Measurements from ENCODE around the gene GAD1. TPM values are rescaled to one million over a fixed set of nuclear protein-coding genes. Genes with fewer than 3 reads are reported as not detected.
A peak's percentile ranks its signal among the peaks of the same experiment; 100 is the strongest.

The GAD1 gene
- total RNA-seq = under 1 TPM in 1 of 2 donors, not detected in 1; 0.31 TPM
- long read RNA-seq, partial matches to known transcripts = 1 of 1 reads
- long read RNA-seq, other reads (novel, unspliced or antisense) = 0 of 1 reads

GRCh38 chr2:170816504-170817092 is at the start of gene GAD1:
TSS of gene GAD1 (plus strand) at chr2:170816887. CDS start at chr2:170818592, 1,705 bp downstream.
- DNase-seq = peak; percentile 75 to 79
- intact Hi-C loops (cut with DNase I, micrococcal nuclease) = loop anchor here in 1 of 2 donors (10.0 kb wide), 2 partner anchors 412 to 452 kb away; no protein-coding TSS in a partner anchor
- ATAC-seq = peak; percentile 90

- DNase-seq (peak; percentile 43 to 54), ATAC-seq (peak; percentile 51)
- intact Hi-C loops (cut with DNase I, micrococcal nuclease) = no loop called here
These were observed 46.6 kb upstream of the GAD1 start, which contains the start of gene ERICH2 for GRCh38 chr2:170770008-170770605. TSS of gene ERICH2 (plus strand) at chr2:170770378. CDS start at chr2:170770682, 304 bp downstream.

- DNase-seq (peak; percentile 83), ATAC-seq (peak; percentile 96)
- intact Hi-C loops (cut with DNase I, micrococcal nuclease) = no loop called here
These were observed 45.9 kb upstream of the GAD1 start for GRCh38 chr2:170770606-170771420.

GRCh38 chr2:170771421-170771937 is 45.2 kb upstream of the GAD1 start:
- intact Hi-C loops (cut with DNase I, micrococcal nuclease) = no loop called here
- ATAC-seq = no peak
- DNase-seq = no peak

GRCh38 chr2:170772295-170772694 is 44.4 kb upstream of the GAD1 start:
- ATAC-seq (no peak), DNase-seq (no peak)
- intact Hi-C loops (cut with DNase I, micrococcal nuclease) = no loop called here

GRCh38 chr2:170774074-170774473 is 42.6 kb upstream of the GAD1 start:
- intact Hi-C loops (cut with DNase I, micrococcal nuclease) = no loop called here
- ATAC-seq (no peak), DNase-seq (no peak)

GRCh38 chr2:170778900-170779299 is 37.8 kb upstream of the GAD1 start:
- ATAC-seq = no peak
- DNase-seq = no peak
- intact Hi-C loops (cut with DNase I, micrococcal nuclease) = no loop called here

- ATAC-seq (no peak), DNase-seq (no peak)
- intact Hi-C loops (cut with DNase I, micrococcal nuclease) = no loop called here
These were observed 37.4 kb upstream of the GAD1 start for GRCh38 chr2:170779304-170779703.

- DNase-seq (no peak), ATAC-seq (no peak)
- intact Hi-C loops (cut with DNase I, micrococcal nuclease) = no loop called here
These were observed 34.0 kb upstream of the GAD1 start for GRCh38 chr2:170782673-170783072.

GRCh38 chr2:170783549-170783948 is 33.1 kb upstream of the GAD1 start:
- ATAC-seq = no peak
- intact Hi-C loops (cut with DNase I, micrococcal nuclease) = no loop called here
- DNase-seq = no peak

- ATAC-seq = no peak
- intact Hi-C loops (cut with DNase I, micrococcal nuclease) = no loop called here
- DNase-seq = no peak
These were observed 17.7 kb upstream of the GAD1 start for GRCh38 chr2:170798996-170799395.

- ATAC-seq (no peak), DNase-seq (no peak)
- intact Hi-C loops (cut with DNase I, micrococcal nuclease) = no loop called here
These were observed 10.1 kb upstream of the GAD1 start for GRCh38 chr2:170806548-170806947.

GRCh38 chr2:170812710-170813600 is 3.7 kb upstream of the GAD1 start:
- intact Hi-C loops (cut with DNase I, micrococcal nuclease) = loop anchor here in 1 of 2 donors (10.0 kb wide), 2 partner anchors 408 to 448 kb away; no protein-coding TSS in a partner anchor
- DNase-seq (no peak), ATAC-seq (peak; percentile 35)

GRCh38 chr2:170813611-170814532 is 2.8 kb upstream of the GAD1 start:
- DNase-seq (peak in 1 of 2 donors; percentile 48), ATAC-seq (no peak)
- intact Hi-C loops (cut with DNase I, micrococcal nuclease) = loop anchor here in 1 of 2 donors (10.0 kb wide), 2 partner anchors 409 to 449 kb away; no protein-coding TSS in a partner anchor

GRCh38 chr2:170814533-170815230 is 2.0 kb upstream of the GAD1 start:
- ATAC-seq = no peak
- intact Hi-C loops (cut with DNase I, micrococcal nuclease) = loop anchor here in 1 of 2 donors (10.0 kb wide), 2 partner anchors 410 to 450 kb away; no protein-coding TSS in a partner anchor
- DNase-seq = no peak

- DNase-seq = no peak
- no peak for ATAC-seq
- intact Hi-C loops (cut with DNase I, micrococcal nuclease) = loop anchor here in 1 of 2 donors (10.0 kb wide), 2 partner anchors 411 to 451 kb away; no protein-coding TSS in a partner anchor
These were observed 1.4 kb upstream of the GAD1 start for GRCh38 chr2:170815311-170815710.

Data from left colon (tissue), 2 donors.